HG03575 (cell line): Measurements from ENCODE around the gene RTEL1.
"Not testable (repeated sequence)": the region's sequence is repeated elsewhere in the genome, so short reads cannot be mapped to it uniquely, and the experiment has no call there.

Experiments used
- ATAC-seq: cut with Tn5 transposase; IDR thresholded peaks from one replicate; pipeline ENCODE4 v1.9.1; 2021; ENCODE audit not compliant: unreplicated experiment, insufficient number of reproducible peaks, low FRiP score; ENCODE audit errors: extremely low read depth

The RTEL1 gene

GRCh38 chr20:63657937-63658748, at the start of gene RTEL1:
Gene RTEL1 (plus strand): TSS chr20:63658312. CDS start chr20:63659403, 1,091 bp downstream.
- ATAC-seq: no peak

- ATAC-seq: no peak
Observed at GRCh38 chr20:63610581-63611435, 47.3 kb upstream of the RTEL1 start.

GRCh38 chr20:63611646-63612045, 46.5 kb upstream of the RTEL1 start:
- ATAC-seq: no peak

GRCh38 chr20:63612276-63612931, 45.7 kb upstream of the RTEL1 start:
- ATAC-seq: no peak

GRCh38 chr20:63613863-63614594, 44.1 kb upstream of the RTEL1 start:
- not testable (repeated sequence) for ATAC-seq

GRCh38 chr20:63617092-63617875, 40.8 kb upstream of the RTEL1 start:
- ATAC-seq: no peak

- ATAC-seq: no peak
Observed at GRCh38 chr20:63617876-63618265, 40.2 kb upstream of the RTEL1 start.

GRCh38 chr20:63618291-63618980, 39.7 kb upstream of the RTEL1 start:
- no peak for ATAC-seq

GRCh38 chr20:63619086-63619485, 39.0 kb upstream of the RTEL1 start:
- ATAC-seq: no peak

GRCh38 chr20:63619505-63619904, 38.6 kb upstream of the RTEL1 start:
- ATAC-seq: no peak

- no peak for ATAC-seq
Observed at GRCh38 chr20:63620991-63621390, 37.1 kb upstream of the RTEL1 start.

- ATAC-seq: no peak
Observed at GRCh38 chr20:63622096-63622495, 36.0 kb upstream of the RTEL1 start.

GRCh38 chr20:63622732-63623131, 35.4 kb upstream of the RTEL1 start:
- ATAC-seq: no peak

- no peak for ATAC-seq
Observed at GRCh38 chr20:63624486-63624885, 33.6 kb upstream of the RTEL1 start.

- ATAC-seq: no peak
Observed at GRCh38 chr20:63625771-63626423, 32.2 kb upstream of the RTEL1 start.

- no peak for ATAC-seq
Observed at GRCh38 chr20:63626424-63627128, 31.5 kb upstream of the RTEL1 start, which contains the start of gene GMEB2. Gene GMEB2 (minus strand): TSS chr20:63627101. CDS start chr20:63619397, 7,704 bp downstream.
